K562 (cell line): ENCODE data around the gene TOMT. TPM values are rescaled to one million over a fixed set of nuclear protein-coding genes. Genes with fewer than 3 reads are reported as not detected.

Experiments used
- CBFA2T3 ChIP-seq: fragments of 450-650 bp; IDR thresholded peaks from 2 replicates; pipeline ENCODE4 v1.6.1; 2017
- HCFC1 ChIP-seq: IDR thresholded peaks from 2 replicates; pipeline ENCODE4 v1.6.1; 2012; ENCODE audit warnings: low read depth, low read length, improper control_type of control experiment
- NEUROD1 ChIP-seq: fragments of 150-350 bp; IDR thresholded peaks from 2 replicates; pipeline ENCODE4 v1.6.1; 2014; ENCODE audit warnings: borderline replicate concordance, low read length, low read depth; ENCODE audit not compliant: partially characterized antibody
- POLR2A ChIP-seq: fragments of 450-650 bp; conservative IDR thresholded peaks from 2 replicates; pipeline ENCODE4 v1.6.1; 2016
- POLR2AphosphoS5 ChIP-seq: IDR thresholded peaks from 2 replicates; pipeline ENCODE4 v1.6.1; 2011; ENCODE audit warnings: mild to moderate bottlenecking, low read depth, low read length, moderate library complexity; ENCODE audit not compliant: control insufficient read depth, insufficient read depth
- RBBP5 ChIP-seq: fragments of 200-600 bp; sonication (generic); IDR thresholded peaks from 2 replicates; pipeline ENCODE4 v1.6.1; 2012; ENCODE audit warnings: borderline replicate concordance, mild to moderate bottlenecking, low read length, control low read depth, inconsistent platforms; ENCODE audit not compliant: insufficient read depth, poor library complexity, severe bottlenecking
- RUNX1 ChIP-seq: sonication (generic); IDR thresholded peaks from 2 replicates; pipeline ENCODE4 v1.6.1; 2016; ENCODE audit warnings: antibody characterized with exemption, low read depth
- SP2 ChIP-seq: IDR thresholded peaks from 2 replicates; pipeline ENCODE4 v1.6.1; 2011; ENCODE audit warnings: mild to moderate bottlenecking, low read depth, low read length, moderate library complexity; ENCODE audit not compliant: poor library complexity, severe bottlenecking; ENCODE audit errors: extremely low read depth
- SPI1 ChIP-seq: IDR thresholded peaks from 2 replicates; pipeline ENCODE4 v1.6.1; 2011; ENCODE audit warnings: low read depth, low read length, control low read depth, borderline replicate concordance
- TAF15 ChIP-seq: fragments of 200-400 bp; formaldehyde crosslinking; IDR thresholded peaks from 2 replicates; pipeline ENCODE4 v1.6.1; 2017; ENCODE audit warnings: mild to moderate bottlenecking, low read depth, low read length, moderate library complexity
- TAF7 ChIP-seq: fragments of 450-650 bp; IDR thresholded peaks from 2 replicates; pipeline ENCODE4 v1.6.1; 2016; ENCODE audit warnings: missing genetic modification characterization, missing compliant biosample characterization
- TSC22D4 ChIP-seq: fragments of 450-650 bp; IDR thresholded peaks from 2 replicates; pipeline ENCODE4 v1.6.1; 2016; ENCODE audit warnings: missing genetic modification characterization, missing biosample characterization, control low read depth
- ZNF184 ChIP-seq: sonication (generic); formaldehyde crosslinking; IDR thresholded peaks from 2 replicates; pipeline ENCODE4 v1.5.0; 2020; ENCODE audit warnings: missing genetic modification reagents
- ZNF583 ChIP-seq: fragments of 250-450 bp; sonication (Bioruptor Pico); IDR thresholded peaks from 2 replicates; pipeline ENCODE4 v1.4.0; 2020
- polyA plus RNA-seq, 8 experiments: library from polyadenylated mRNA; depleted of rRNA in 4 of 8; stranded (reverse) in 5 of 8; unstranded in 3 of 8; fragments of >200 nt; fragmentation: Nextera tagmentation in 2 of 8; fragmentation: Illumina TruSeq in 1 of 8; extraction: Ambion mirVana in 2 of 8; extraction: Trizol in 1 of 8; gene quantifications; 2 replicates each; pipeline versions ENCODE4 v1.2.1 to v1.2.3, GENCODE V29; 2011 to 2014; ENCODE audit warnings: inconsistent platforms in 1 of 8, missing spikeins in 1 of 8
- total RNA-seq, 7 experiments: library from RNA; depleted of rRNA in 6 of 7; stranded (reverse); fragments of >200 nt in 6 of 7; fragmentation: Illumina TruSeq in 2 of 7; extraction: Trizol in 2 of 7; gene quantifications; 2 replicates each; pipeline versions ENCODE4 v1.2.1 to v1.2.3, GENCODE V29; 2011 to 2021; ENCODE audit warnings: low replicate concordance in 1 of 7
- TF ChIP-seq, protein P1 (sequence below): fragments of 200-400 bp; formaldehyde crosslinking; IDR thresholded peaks from 2 replicates; pipeline ENCODE4 v1.6.1; 2017; ENCODE audit warnings: mild to moderate bottlenecking, low read depth, low read length, moderate library complexity
- TF ChIP-seq, protein P2 (sequence below): fragments of 450-650 bp; IDR thresholded peaks from 2 replicates; pipeline ENCODE4 v1.6.1; 2016; ENCODE audit warnings: missing biosample characterization, missing genetic modification characterization
- TF ChIP-seq, protein P3 (sequence below): fragments of 450-650 bp; IDR thresholded peaks from 2 replicates; pipeline ENCODE4 v1.6.1; 2016; ENCODE audit warnings: low read depth, mild to moderate bottlenecking, moderate library complexity
- TF ChIP-seq, protein P4 (sequence below), 2 experiments: IDR thresholded peaks in 1 of 2; conservative IDR thresholded peaks in 1 of 2; 2 replicates each; pipeline ENCODE4 v1.6.1; 2016; ENCODE audit warnings: low read depth in 2 of 2, mild to moderate bottlenecking in 1 of 2, missing compliant biosample characterization in 1 of 2, missing genetic modification characterization in 1 of 2, moderate library complexity in 1 of 2
- TF ChIP-seq, protein P5 (sequence below), 2 experiments: IDR thresholded peaks; 2 replicates each; pipeline ENCODE4 v1.6.1; 2011; ENCODE audit warnings: borderline replicate concordance in 1 of 2, control low read depth in 1 of 2, low read depth in 1 of 2, low read length in 1 of 2, mild to moderate bottlenecking in 1 of 2, mixed read lengths in 1 of 2, moderate library complexity in 1 of 2; ENCODE audit not compliant: insufficient read depth in 1 of 2, insufficient read length in 1 of 2, poor library complexity in 1 of 2, severe bottlenecking in 1 of 2; ENCODE audit errors: extremely low read depth in 1 of 2

Gene TOMT
- total and polyA plus RNA-seq, 9 of the 15 experiments (the other 6 are each of a cell fraction or from before 2014, with no cell fraction given) = not detected

DNA sequence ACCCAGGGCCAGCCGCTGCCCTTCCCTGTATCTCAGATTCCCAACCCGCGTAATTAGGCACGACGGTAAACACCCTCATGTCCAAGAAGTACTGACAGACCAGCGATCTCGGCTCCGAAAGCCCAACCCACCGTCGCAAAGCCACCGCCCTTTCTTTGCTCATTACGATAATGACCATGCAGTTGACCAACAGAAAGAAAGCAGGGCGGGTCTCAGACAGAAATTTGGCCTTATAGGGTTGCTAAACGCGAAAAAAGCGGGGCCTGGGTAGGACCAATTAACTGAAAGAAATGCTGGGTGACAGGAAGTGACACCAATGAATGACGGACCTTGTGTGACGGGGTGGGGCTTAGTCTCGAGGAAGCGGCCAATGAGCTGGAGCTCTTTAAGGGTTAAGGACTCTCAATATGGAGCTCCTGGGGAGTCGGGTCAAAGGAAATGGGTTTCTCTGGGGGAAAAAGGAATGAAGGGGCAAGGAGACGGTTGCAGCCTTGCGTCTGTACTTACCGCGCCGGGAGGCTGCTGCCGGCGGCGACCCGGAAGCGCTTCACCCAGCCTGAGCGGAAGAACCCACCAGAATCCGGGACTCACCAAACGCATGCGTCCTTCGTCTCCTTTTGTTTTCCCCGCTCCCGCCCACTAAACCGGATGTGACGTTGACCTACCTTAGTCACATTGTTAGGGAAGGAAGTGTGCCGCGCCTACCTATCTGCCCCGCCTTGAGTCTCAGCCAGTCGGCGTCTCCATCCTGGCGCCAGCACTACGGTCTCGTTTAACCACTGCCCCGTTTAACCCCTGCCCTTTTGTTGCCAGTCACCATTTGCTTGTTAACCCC, 6.6 kb downstream of the TOMT start, which contains the start of gene ANAPC15 (continued):
- TF ChIP-seq NEUROD1 = peak; percentile 65
- TF ChIP-seq POLR2AphosphoS5 = peak; percentile 91
- TF ChIP-seq, protein P1, sequence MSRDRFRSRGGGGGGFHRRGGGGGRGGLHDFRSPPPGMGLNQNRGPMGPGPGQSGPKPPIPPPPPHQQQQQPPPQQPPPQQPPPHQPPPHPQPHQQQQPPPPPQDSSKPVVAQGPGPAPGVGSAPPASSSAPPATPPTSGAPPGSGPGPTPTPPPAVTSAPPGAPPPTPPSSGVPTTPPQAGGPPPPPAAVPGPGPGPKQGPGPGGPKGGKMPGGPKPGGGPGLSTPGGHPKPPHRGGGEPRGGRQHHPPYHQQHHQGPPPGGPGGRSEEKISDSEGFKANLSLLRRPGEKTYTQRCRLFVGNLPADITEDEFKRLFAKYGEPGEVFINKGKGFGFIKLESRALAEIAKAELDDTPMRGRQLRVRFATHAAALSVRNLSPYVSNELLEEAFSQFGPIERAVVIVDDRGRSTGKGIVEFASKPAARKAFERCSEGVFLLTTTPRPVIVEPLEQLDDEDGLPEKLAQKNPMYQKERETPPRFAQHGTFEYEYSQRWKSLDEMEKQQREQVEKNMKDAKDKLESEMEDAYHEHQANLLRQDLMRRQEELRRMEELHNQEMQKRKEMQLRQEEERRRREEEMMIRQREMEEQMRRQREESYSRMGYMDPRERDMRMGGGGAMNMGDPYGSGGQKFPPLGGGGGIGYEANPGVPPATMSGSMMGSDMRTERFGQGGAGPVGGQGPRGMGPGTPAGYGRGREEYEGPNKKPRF = no peak
- peak; percentile 71 for TF ChIP-seq HCFC1
- TF ChIP-seq, protein P2, sequence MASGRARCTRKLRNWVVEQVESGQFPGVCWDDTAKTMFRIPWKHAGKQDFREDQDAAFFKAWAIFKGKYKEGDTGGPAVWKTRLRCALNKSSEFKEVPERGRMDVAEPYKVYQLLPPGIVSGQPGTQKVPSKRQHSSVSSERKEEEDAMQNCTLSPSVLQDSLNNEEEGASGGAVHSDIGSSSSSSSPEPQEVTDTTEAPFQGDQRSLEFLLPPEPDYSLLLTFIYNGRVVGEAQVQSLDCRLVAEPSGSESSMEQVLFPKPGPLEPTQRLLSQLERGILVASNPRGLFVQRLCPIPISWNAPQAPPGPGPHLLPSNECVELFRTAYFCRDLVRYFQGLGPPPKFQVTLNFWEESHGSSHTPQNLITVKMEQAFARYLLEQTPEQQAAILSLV = no peak
- TF ChIP-seq TAF15 = no peak
- TF ChIP-seq, protein P3, sequence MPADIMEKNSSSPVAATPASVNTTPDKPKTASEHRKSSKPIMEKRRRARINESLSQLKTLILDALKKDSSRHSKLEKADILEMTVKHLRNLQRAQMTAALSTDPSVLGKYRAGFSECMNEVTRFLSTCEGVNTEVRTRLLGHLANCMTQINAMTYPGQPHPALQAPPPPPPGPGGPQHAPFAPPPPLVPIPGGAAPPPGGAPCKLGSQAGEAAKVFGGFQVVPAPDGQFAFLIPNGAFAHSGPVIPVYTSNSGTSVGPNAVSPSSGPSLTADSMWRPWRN = no peak
- TF ChIP-seq SPI1 = peak; percentile 88
- no peak for TF ChIP-seq TSC22D4 (tag)
- peak; percentile 49 for TF ChIP-seq CBFA2T3
- no peak for TF ChIP-seq RUNX1
- TF ChIP-seq POLR2A = peak; percentile 96
- peak; percentile 78 for TF ChIP-seq SP2
- TF ChIP-seq ZNF583 = 0 out of 2 replicates have a peak, but pooled peaks have one; percentile 12
- TF ChIP-seq, protein P4, sequence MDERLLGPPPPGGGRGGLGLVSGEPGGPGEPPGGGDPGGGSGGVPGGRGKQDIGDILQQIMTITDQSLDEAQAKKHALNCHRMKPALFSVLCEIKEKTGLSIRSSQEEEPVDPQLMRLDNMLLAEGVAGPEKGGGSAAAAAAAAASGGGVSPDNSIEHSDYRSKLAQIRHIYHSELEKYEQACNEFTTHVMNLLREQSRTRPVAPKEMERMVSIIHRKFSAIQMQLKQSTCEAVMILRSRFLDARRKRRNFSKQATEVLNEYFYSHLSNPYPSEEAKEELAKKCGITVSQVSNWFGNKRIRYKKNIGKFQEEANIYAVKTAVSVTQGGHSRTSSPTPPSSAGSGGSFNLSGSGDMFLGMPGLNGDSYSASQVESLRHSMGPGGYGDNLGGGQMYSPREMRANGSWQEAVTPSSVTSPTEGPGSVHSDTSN (CRISPR knock-in tag; IDR thresholded peaks at IDR 0.05; ENCODE audit: low read depth) = peak; percentile 84
- TF ChIP-seq, protein P4 (tag; conservative IDR thresholded peaks at IDR 0.05; ENCODE audit: low read depth) = peak; percentile 99
- peak; percentile 78 for TF ChIP-seq RBBP5
- no peak for TF ChIP-seq ZNF184
- TF ChIP-seq TAF7 = peak; percentile 74
- TF ChIP-seq, protein P5, sequence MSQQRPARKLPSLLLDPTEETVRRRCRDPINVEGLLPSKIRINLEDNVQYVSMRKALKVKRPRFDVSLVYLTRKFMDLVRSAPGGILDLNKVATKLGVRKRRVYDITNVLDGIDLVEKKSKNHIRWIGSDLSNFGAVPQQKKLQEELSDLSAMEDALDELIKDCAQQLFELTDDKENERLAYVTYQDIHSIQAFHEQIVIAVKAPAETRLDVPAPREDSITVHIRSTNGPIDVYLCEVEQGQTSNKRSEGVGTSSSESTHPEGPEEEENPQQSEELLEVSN (IDR thresholded peaks at IDR 0.05; ENCODE audit: borderline replicate concordance in 1 of 2, extremely low read depth in 1 of 2, insufficient read depth in 1 of 2, insufficient read length in 1 of 2, low read depth in 1 of 2, low read length in 1 of 2, poor library complexity in 1 of 2, severe bottlenecking in 1 of 2) = peak; percentile 82
